ENCODE results near the gene SLC22A17. TPM values are rescaled to one million over a fixed set of nuclear protein-coding genes. Genes with fewer than 3 reads are reported as not detected.
A peak's percentile ranks its signal among the peaks of the same experiment; 100 is the strongest.

Gene SLC22A17
- total and polyA plus RNA-seq, 2 of the 13 experiments (the other 11 are each of a cell fraction or from before 2014, with no cell fraction given) = 0.95 to 1.1 TPM

GRCh38 chr14:23301969-23302289 is 50.8 kb downstream of the SLC22A17 start (continued):
- TF ChIP-seq GATAD1 (CRISPR knock-in tag; IDR thresholded peaks at IDR 0.05) = peak; percentile 72
- no peak for TF ChIP-seq PAF1 (CRISPR knock-in tag; IDR thresholded peaks at IDR 0.05)
- TF ChIP-seq CEBPG (CRISPR knock-in tag; IDR thresholded peaks at IDR 0.05) = no peak
- peak; percentile 89 for TF ChIP-seq MED8 (CRISPR knock-in tag; IDR thresholded peaks at IDR 0.05; ENCODE audit: insufficient replicate concordance)
- peak; percentile 100 for TF ChIP-seq GLI4 (CRISPR knock-in tag; IDR thresholded peaks at IDR 0.05; ENCODE audit: borderline replicate concordance)
- peak; percentile 63; the same call in 1 of the 2 replicates for TF ChIP-seq RXRA (CRISPR knock-in tag; IDR thresholded peaks at IDR 0.05)
- TF ChIP-seq NCOA1 (CRISPR knock-in tag; IDR thresholded peaks at IDR 0.05) = no peak
- TF ChIP-seq SIN3B (IDR thresholded peaks at IDR 0.05; ENCODE audit: low read length) = no peak; the same call in 1 of the 2 replicates
- TF ChIP-seq MLXIP (CRISPR knock-in tag; IDR thresholded peaks at IDR 0.05; ENCODE audit: borderline replicate concordance) = peak; percentile 88
- TF ChIP-seq ZNF513 (CRISPR knock-in tag; conservative IDR thresholded peaks at IDR 0.05) = no peak; the same call in 1 of the 2 replicates
- peak; percentile 93; the same call in 1 of the 2 replicates for TF ChIP-seq GZF1 (CRISPR knock-in tag; IDR thresholded peaks at IDR 0.05)
- TF ChIP-seq ZNF710 (CRISPR knock-in tag; IDR thresholded peaks at IDR 0.05; ENCODE audit: borderline replicate concordance) = peak; percentile 92
- peak; percentile 75 for TF ChIP-seq HNRNPK (IDR thresholded peaks at IDR 0.05; ENCODE audit: low read depth, low read length, poor library complexity, severe bottlenecking)
- TF ChIP-seq GTF2F1 (IDR thresholded peaks at IDR 0.05; ENCODE audit: low read length) = no peak
- TF ChIP-seq MED13 (CRISPR knock-in tag; IDR thresholded peaks at IDR 0.05) = peak; percentile 30; the same call in 1 of the 2 replicates
- TF ChIP-seq ARID5B (CRISPR knock-in tag; IDR thresholded peaks at IDR 0.05) = peak; percentile 67; the same call in 1 of the 2 replicates
- TF ChIP-seq HMGXB4 (CRISPR knock-in tag; IDR thresholded peaks at IDR 0.05; ENCODE audit: borderline replicate concordance in 1 of 2, low read depth in 1 of 2) = peak in 1 of 2 experiments; percentile 60; a peak in 2 of 4 replicates
- TF ChIP-seq PLRG1 (conservative IDR thresholded peaks at IDR 0.05) = no peak
- TF ChIP-seq HMG20A (CRISPR knock-in tag; IDR thresholded peaks at IDR 0.05; ENCODE audit: borderline replicate concordance) = no peak
